Skeletal muscle tissue (tissue), 4 donors: ENCODE measurements around the gene TMEM140. TPM values are rescaled to one million over a fixed set of nuclear protein-coding genes. Genes with fewer than 3 reads are reported as not detected.
"Not testable (repeated sequence)": the region's sequence is repeated elsewhere in the genome, so short reads cannot be mapped to it uniquely, and the experiment has no call there.

ENCODE experiments used
- H3K27ac ChIP-seq: one replicate; pipeline ENCODE4 v1.7.0; 2013; ENCODE audit warnings: mild to moderate bottlenecking, low read depth, low read length, inconsistent platforms
- H3K27me3 ChIP-seq, 3 donors: one replicate each; pipeline ENCODE4 v1.7.0; 2013; ENCODE audit warnings: low read length in 3 of 3; ENCODE audit not compliant: control insufficient read depth in 3 of 3, insufficient read depth in 3 of 3
- H3K36me3 ChIP-seq, 3 donors: one replicate each; pipeline ENCODE4 v1.7.0; 2013; ENCODE audit warnings: low read length in 3 of 3; ENCODE audit not compliant: control insufficient read depth in 3 of 3, insufficient read depth in 3 of 3
- H3K4me1 ChIP-seq, 3 donors: one replicate each; pipeline ENCODE4 v1.7.0; 2013; ENCODE audit warnings: low read length in 3 of 3, mild to moderate bottlenecking in 3 of 3; ENCODE audit not compliant: control insufficient read depth in 3 of 3, insufficient read depth in 3 of 3
- H3K4me3 ChIP-seq, 3 donors: one replicate each; pipeline ENCODE4 v1.7.0; 2013; ENCODE audit warnings: low read length in 3 of 3
- H3K9ac ChIP-seq, 3 donors: one replicate each; pipeline ENCODE4 v1.7.0; 2013; ENCODE audit warnings: low read length in 3 of 3, mild to moderate bottlenecking in 3 of 3, moderate library complexity in 2 of 3, low read depth in 1 of 3
- H3K9me3 ChIP-seq, 3 donors: one replicate each; pipeline ENCODE4 v1.7.0; 2013; ENCODE audit warnings: low read length in 3 of 3; ENCODE audit not compliant: control insufficient read depth in 3 of 3
- total RNA-seq: library from RNA; depleted of rRNA; stranded (reverse); fragments of >200 nt; gene quantifications from one replicate; pipeline ENCODE4 v1.2.3, GENCODE V29; 2014
- donor health status: Osteomylitis.

TMEM140 gene
- total RNA-seq, 1 donor from 2014 or later: 1.6 TPM

- H3K4me3 ChIP-seq: no peak overlapping the region
- peak overlapping the region; percentile 28 for H3K27ac ChIP-seq
- no peaks in the 10 kb centered on the region for H3K27me3 ChIP-seq
- H3K36me3 ChIP-seq: peaks cover 18 to 37% (median 23%) of the 10 kb centered on the region in 3 donors
- peak overlapping the region in 1 of 3 donors; percentile 24 for H3K9ac ChIP-seq
- peaks cover 18 to 21% (median 19%) of the 10 kb centered on the region in 3 donors for H3K4me1 ChIP-seq
- H3K9me3 ChIP-seq: no peaks in the 10 kb centered on the region
These were observed 60.4 kb downstream of the TMEM140 start for GRCh38 chr7:135208102-135208793.

GRCh38 chr7:135209225-135209834 lies 61.5 kb downstream of the TMEM140 start:
- Histone ChIP-seq H3K4me1 (peaks cover 18 to 21% (median 19%) of the 10 kb centered on the region in 3 donors), H3K9me3 (no peaks in the 10 kb centered on the region), H3K36me3 (peaks cover 10 to 27% (median 14%) of the 10 kb centered on the region in 3 donors), H3K9ac (no peak overlapping the region), H3K4me3 (peak overlapping the region in 1 of 3 donors; percentile 19), H3K27me3 (no peaks in the 10 kb centered on the region), H3K27ac (peak overlapping the region; percentile 4)

- Histone ChIP-seq H3K27ac (peak overlapping the region; percentile 90), H3K9me3 (no peaks in the 10 kb centered on the region), H3K36me3 (peaks cover 5 to 15% (median 7%) of the 10 kb centered on the region in 3 donors), H3K9ac (peak overlapping the region; percentile 95 to 97 (median 96)), H3K4me3 (peak overlapping the region; percentile 92 to 95 (median 94)), H3K27me3 (no peaks in the 10 kb centered on the region), H3K4me1 (peaks cover 18 to 21% (median 19%) of the 10 kb centered on the region in 3 donors)
These were observed 63.0 kb downstream of the TMEM140 start for GRCh38 chr7:135210888-135211178.

GRCh38 chr7:135211179-135211945 lies 63.5 kb downstream of the TMEM140 start, which contains the start of gene WDR91:
Gene WDR91, minus strand, starts transcription at chr7:135211526. Its CDS starts 24 bp downstream, at chr7:135211502.
- peak within 1 kb of the TSS; percentile 95 to 97 (median 96) for H3K9ac ChIP-seq
- H3K9me3 ChIP-seq: no peaks in the 10 kb centered on the region
- H3K4me1 ChIP-seq: peaks cover 18 to 21% (median 19%) of the 10 kb centered on the region in 3 donors
- H3K27me3 ChIP-seq: no peaks in the 10 kb centered on the region
- peaks cover 3 to 13% (median 4%) of the 10 kb centered on the region in 3 donors for H3K36me3 ChIP-seq
- peak within 1 kb of the TSS; percentile 92 to 95 (median 94) for H3K4me3 ChIP-seq
- H3K27ac ChIP-seq: peak within 1 kb of the TSS; percentile 90

GRCh38 chr7:135211946-135212685 lies 64.2 kb downstream of the TMEM140 start:
- Histone ChIP-seq H3K27ac (peak overlapping the region; percentile 90), H3K4me1 (peaks cover 18 to 19% (median 19%) of the 10 kb centered on the region in 3 donors), H3K4me3 (peak overlapping the region; percentile 75 to 86 (median 82)), H3K9ac (peak overlapping the region; percentile 61 to 92 (median 83))
- not testable (repeated sequence) for H3K27me3 ChIP-seq, H3K9me3 ChIP-seq, H3K36me3 ChIP-seq

GRCh38 chr7:135213831-135214230 lies 66.0 kb downstream of the TMEM140 start:
- Histone ChIP-seq H3K9me3 (no peaks in the 10 kb centered on the region), H3K27me3 (no peaks in the 10 kb centered on the region), H3K9ac (no peak overlapping the region), H3K4me1 (peaks cover 8 to 12% (median 11%) of the 10 kb centered on the region in 3 donors), H3K4me3 (no peak overlapping the region), H3K36me3 (no peaks in the 10 kb centered on the region), H3K27ac (no peak overlapping the region)

- no peaks in the 10 kb centered on the region for H3K27me3 ChIP-seq
- no peaks in the 10 kb centered on the region for H3K36me3 ChIP-seq
- no peak overlapping the region for H3K27ac ChIP-seq
- H3K4me3 ChIP-seq: no peak overlapping the region
- H3K9me3 ChIP-seq: no peaks in the 10 kb centered on the region
- H3K4me1 ChIP-seq: peaks cover 6 to 11% (median 7%) of the 10 kb centered on the region in 3 donors
- H3K9ac ChIP-seq: no peak overlapping the region
These were observed 67.3 kb downstream of the TMEM140 start for GRCh38 chr7:135215180-135215579.

GRCh38 chr7:135215698-135216097 lies 67.8 kb downstream of the TMEM140 start:
- peaks cover 2 to 6% (median 2%) of the 10 kb centered on the region in 3 donors for H3K4me1 ChIP-seq
- no peaks in the 10 kb centered on the region for H3K36me3 ChIP-seq
- no peak overlapping the region for H3K9ac ChIP-seq
- no peak overlapping the region for H3K27ac ChIP-seq
- H3K4me3 ChIP-seq: no peak overlapping the region
- H3K9me3 ChIP-seq: no peaks in the 10 kb centered on the region
- H3K27me3 ChIP-seq: no peaks in the 10 kb centered on the region
